ENCODE data around the gene USP35. TPM values are rescaled to one million over a fixed set of nuclear protein-coding genes. Genes with fewer than 3 reads are reported as not detected.
A peak's percentile ranks its signal among the peaks of the same experiment; 100 is the strongest.

The USP35 gene
- total RNA-seq, 1 experiment from 2014 or later, result 11.8 TPM

DNA sequence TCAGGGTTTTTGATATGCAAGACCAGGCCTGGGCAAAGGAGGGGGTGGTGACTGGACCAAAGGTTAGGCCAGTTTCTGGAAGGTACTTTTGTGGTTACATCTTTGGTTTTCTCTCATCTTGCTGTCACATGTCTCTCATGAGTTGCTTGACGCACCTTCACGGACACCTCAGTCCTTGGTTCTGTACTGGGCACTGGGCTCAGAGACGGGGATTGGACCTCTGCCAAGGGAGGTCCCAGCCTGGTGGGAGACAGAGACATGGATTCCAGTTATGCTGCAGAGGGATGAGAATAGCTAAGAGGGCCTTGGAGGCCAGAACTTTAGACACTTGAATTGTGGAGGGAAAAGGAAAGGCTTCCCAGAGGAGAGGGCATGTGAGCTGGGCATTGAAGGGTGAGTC is 1.7 kb downstream of the USP35 start:
- POLR2A ChIA-PET, result no interaction called here
- intact Hi-C loops (cut with micrococcal nuclease; ENCODE audit: unreplicated experiment), result no loop called here
- H3K36me3 ChIP-seq (ENCODE audit: control insufficient read depth, insufficient read depth, low read length), result no peaks in the 10 kb centered on the region
- H3K27me3 ChIP-seq (ENCODE audit: control insufficient read depth, insufficient read depth, low read length), result no peaks in the 10 kb centered on the region
- CTCF ChIA-PET, result no interaction called here
- 0 out of 4 replicates have a peak overlapping the region, but pooled peaks of 1 of the 2 experiments have one; percentile 2 for H3K4me3 ChIP-seq (ENCODE audit: low read depth in 2 of 2, low read length in 2 of 2)
- no peak for ATAC-seq
- H3K27ac ChIP-seq (ENCODE audit: low read length), result no peak overlapping the region
- BruUV-seq (replicated peaks), result TSS peak; percentile 72
- no peak for DNase-seq (ENCODE audit: low read depth, low spot score)
- H3K4me1 ChIP-seq (ENCODE audit: control insufficient read depth, insufficient read depth, low read length), result peaks cover 27% of the 10 kb centered on the region
- in situ Hi-C loops (cut with HindIII; ENCODE audit: low pct_unique_long_range_greater_than_20kb, low sequenced_read_pairs), result no loop called here
- TF ChIP-seq TCF7L2 (IDR thresholded peaks at IDR 0.05; ENCODE audit: low read depth, low read length) (no peak), POLR2AphosphoS5 (IDR thresholded peaks at IDR 0.05; ENCODE audit: low read depth, low read length) (no peak), SIN3A (IDR thresholded peaks at IDR 0.05; ENCODE audit: borderline replicate concordance, insufficient read depth, low read depth, low read length) (no peak)
- TF ChIP-seq, protein P1, sequence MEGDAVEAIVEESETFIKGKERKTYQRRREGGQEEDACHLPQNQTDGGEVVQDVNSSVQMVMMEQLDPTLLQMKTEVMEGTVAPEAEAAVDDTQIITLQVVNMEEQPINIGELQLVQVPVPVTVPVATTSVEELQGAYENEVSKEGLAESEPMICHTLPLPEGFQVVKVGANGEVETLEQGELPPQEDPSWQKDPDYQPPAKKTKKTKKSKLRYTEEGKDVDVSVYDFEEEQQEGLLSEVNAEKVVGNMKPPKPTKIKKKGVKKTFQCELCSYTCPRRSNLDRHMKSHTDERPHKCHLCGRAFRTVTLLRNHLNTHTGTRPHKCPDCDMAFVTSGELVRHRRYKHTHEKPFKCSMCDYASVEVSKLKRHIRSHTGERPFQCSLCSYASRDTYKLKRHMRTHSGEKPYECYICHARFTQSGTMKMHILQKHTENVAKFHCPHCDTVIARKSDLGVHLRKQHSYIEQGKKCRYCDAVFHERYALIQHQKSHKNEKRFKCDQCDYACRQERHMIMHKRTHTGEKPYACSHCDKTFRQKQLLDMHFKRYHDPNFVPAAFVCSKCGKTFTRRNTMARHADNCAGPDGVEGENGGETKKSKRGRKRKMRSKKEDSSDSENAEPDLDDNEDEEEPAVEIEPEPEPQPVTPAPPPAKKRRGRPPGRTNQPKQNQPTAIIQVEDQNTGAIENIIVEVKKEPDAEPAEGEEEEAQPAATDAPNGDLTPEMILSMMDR (IDR thresholded peaks at IDR 0.05), result no peak
- TF ChIP-seq, protein P2, sequence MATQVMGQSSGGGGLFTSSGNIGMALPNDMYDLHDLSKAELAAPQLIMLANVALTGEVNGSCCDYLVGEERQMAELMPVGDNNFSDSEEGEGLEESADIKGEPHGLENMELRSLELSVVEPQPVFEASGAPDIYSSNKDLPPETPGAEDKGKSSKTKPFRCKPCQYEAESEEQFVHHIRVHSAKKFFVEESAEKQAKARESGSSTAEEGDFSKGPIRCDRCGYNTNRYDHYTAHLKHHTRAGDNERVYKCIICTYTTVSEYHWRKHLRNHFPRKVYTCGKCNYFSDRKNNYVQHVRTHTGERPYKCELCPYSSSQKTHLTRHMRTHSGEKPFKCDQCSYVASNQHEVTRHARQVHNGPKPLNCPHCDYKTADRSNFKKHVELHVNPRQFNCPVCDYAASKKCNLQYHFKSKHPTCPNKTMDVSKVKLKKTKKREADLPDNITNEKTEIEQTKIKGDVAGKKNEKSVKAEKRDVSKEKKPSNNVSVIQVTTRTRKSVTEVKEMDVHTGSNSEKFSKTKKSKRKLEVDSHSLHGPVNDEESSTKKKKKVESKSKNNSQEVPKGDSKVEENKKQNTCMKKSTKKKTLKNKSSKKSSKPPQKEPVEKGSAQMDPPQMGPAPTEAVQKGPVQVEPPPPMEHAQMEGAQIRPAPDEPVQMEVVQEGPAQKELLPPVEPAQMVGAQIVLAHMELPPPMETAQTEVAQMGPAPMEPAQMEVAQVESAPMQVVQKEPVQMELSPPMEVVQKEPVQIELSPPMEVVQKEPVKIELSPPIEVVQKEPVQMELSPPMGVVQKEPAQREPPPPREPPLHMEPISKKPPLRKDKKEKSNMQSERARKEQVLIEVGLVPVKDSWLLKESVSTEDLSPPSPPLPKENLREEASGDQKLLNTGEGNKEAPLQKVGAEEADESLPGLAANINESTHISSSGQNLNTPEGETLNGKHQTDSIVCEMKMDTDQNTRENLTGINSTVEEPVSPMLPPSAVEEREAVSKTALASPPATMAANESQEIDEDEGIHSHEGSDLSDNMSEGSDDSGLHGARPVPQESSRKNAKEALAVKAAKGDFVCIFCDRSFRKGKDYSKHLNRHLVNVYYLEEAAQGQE (IDR thresholded peaks at IDR 0.05; ENCODE audit: insufficient read depth in 1 of 2, low read depth in 2 of 2, low read length in 1 of 2), result no peak
- no peaks in the 10 kb centered on the region for H3K9me3 ChIP-seq (ENCODE audit: control insufficient read depth, insufficient read depth, low read depth, low read length)

DNA sequence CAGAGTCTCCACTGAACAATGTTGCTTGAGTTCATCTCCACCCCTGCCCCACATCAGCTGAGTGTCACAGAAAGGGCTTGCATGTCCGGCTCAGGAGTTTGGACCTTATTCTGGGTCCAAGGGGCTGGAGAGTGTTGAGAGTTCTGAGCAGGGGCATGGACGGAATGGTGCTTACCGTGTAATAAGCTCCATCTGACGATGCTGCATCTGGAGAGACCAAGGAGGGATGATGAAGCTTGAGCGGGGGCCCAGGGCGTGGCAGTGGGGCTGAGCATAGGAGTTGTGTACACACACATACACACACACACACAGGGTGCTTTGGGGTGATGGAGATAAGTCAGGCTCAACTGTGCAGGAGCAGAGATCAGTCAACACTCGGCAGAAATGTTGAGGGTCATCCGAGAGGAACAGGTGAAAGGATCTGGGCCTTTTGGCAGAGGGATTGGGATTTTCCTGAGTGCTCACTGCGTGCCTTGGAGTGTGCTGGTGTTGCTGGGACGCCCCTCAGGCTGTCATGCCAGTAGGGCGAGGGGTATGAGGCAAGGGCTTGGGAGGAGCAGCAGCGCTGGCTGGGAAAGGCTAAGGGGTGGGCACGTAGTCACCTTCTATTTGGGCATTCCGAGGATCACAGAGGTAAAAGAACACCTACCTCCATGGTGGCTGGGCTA is 2.3 kb downstream of the USP35 start:
- DNase-seq (ENCODE audit: low read depth, low spot score) (no peak), ATAC-seq (no peak)
- intact Hi-C loops (cut with micrococcal nuclease; ENCODE audit: unreplicated experiment), result no loop called here
- in situ Hi-C loops (cut with HindIII; ENCODE audit: low pct_unique_long_range_greater_than_20kb, low sequenced_read_pairs), result no loop called here
- ChIA-PET POLR2A (interaction anchor here (0.6 kb wide), 1 partner anchor 49 kb away, joined by 3 read pairs; no protein-coding TSS in a partner anchor), CTCF (no interaction called here)
- Histone ChIP-seq H3K9me3 (ENCODE audit: control insufficient read depth, insufficient read depth, low read depth, low read length) (no peaks in the 10 kb centered on the region), H3K4me1 (ENCODE audit: control insufficient read depth, insufficient read depth, low read length) (peaks cover 24% of the 10 kb centered on the region), H3K27me3 (ENCODE audit: control insufficient read depth, insufficient read depth, low read length) (no peaks in the 10 kb centered on the region), H3K27ac (ENCODE audit: low read length) (no peak overlapping the region), H3K36me3 (ENCODE audit: control insufficient read depth, insufficient read depth, low read length) (no peaks in the 10 kb centered on the region), H3K4me3 (ENCODE audit: low read depth in 2 of 2, low read length in 2 of 2) (no peak overlapping the region)
- TF ChIP-seq POLR2AphosphoS5 (IDR thresholded peaks at IDR 0.05; ENCODE audit: low read depth, low read length) (no peak), SIN3A (IDR thresholded peaks at IDR 0.05; ENCODE audit: borderline replicate concordance, insufficient read depth, low read depth, low read length) (no peak), TCF7L2 (IDR thresholded peaks at IDR 0.05; ENCODE audit: low read depth, low read length) (no peak)
- TF ChIP-seq, protein P1 (IDR thresholded peaks at IDR 0.05), result no peak
- TF ChIP-seq, protein P2 (IDR thresholded peaks at IDR 0.05; ENCODE audit: insufficient read depth in 1 of 2, low read depth in 2 of 2, low read length in 1 of 2), result no peak
- BruUV-seq (replicated peaks), result no TSS peak

Data from Panc1 (cell line).